Right forelimb (tissue), 1 donor: ENCODE data around the gene CYB561.
"Not testable (repeated sequence)": the region's sequence is repeated elsewhere in the genome, so short reads cannot be mapped to it uniquely, and the experiment has no call there.

Experiments used
- DNase-seq: peaks from one replicate; pipeline ENCODE4 v3.0.0-alpha.2; 2018

Gene CYB561

DNA sequence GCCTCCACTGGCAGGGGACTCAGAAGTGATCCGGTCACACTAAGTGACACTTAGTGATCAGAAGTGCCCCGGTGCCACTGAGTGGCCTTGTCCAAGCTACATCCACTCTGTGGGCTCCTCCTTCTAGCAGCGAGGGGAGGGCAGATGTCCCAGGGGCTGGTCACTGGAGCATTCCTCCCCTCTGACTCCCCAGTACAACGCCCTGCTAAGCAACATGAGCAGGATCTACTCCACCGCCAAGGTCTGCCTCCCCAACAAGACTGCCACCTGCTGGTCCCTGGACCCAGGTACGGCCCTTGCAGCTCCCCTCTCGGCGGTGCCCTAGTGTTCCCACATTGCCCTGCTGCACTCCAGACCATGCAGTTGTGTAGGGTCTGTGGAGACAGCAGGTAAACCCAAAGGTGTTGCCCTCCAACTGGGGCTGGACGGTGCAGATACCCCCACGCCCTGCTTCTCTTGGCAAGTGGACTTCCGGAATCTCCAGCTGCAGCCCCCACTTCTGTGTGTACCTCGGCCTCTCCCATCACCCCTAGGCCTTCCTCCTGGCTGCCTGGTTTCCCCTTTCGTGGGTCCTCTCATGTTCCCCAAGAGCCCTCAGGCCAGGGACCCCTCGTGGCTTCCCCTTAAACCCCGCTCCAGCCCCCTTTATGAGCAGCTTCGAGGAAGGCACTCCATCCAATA is 32.8 kb upstream of the CYB561 start:
- peak; percentile 69 for DNase-seq

DNA sequence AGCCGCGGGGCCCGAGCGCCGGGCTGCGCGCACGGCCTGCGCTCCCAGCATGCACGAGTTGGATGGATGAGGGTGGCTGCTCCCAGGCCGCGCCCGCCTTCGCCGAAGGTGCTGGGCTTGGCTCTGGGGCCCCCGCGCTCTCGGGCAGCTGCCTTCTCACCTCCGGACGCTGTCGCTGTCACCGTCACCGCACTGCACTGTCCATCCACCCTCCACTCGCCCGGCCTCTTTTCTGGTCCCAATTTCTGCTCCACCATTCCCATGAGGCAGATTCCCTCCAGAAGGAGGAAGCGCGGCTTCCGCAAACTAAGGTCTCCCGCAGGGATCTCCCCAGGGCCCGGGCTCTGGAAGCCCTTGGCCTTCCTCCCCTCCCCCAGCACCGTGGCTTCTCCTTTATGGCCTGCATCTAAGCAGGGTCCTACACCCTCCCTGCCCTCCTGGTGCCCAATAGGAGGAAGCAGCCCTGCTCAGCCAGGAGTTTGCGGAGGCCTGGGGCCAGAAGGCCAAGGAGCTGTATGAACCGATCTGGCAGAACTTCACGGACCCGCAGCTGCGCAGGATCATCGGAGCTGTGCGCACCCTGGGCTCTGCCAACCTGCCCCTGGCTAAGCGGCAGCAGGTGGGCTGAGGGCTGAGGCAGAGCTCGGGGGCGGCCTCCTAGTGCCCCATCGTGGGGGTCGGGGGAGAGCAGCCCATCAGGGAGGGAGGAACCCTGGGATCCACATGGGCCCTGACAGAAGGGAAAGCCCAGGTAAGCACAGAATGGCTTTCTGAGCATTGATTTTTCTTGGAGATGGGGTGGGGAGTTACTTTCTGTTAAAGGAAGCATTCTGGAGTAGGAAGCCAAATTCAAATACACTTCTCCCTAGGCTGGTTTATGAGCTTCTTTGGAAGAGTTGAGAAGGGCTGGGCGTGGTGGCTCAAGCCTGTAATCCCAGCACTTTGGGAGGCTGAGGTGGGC is 31.7 kb upstream of the CYB561 start:
- no peak for DNase-seq

DNA sequence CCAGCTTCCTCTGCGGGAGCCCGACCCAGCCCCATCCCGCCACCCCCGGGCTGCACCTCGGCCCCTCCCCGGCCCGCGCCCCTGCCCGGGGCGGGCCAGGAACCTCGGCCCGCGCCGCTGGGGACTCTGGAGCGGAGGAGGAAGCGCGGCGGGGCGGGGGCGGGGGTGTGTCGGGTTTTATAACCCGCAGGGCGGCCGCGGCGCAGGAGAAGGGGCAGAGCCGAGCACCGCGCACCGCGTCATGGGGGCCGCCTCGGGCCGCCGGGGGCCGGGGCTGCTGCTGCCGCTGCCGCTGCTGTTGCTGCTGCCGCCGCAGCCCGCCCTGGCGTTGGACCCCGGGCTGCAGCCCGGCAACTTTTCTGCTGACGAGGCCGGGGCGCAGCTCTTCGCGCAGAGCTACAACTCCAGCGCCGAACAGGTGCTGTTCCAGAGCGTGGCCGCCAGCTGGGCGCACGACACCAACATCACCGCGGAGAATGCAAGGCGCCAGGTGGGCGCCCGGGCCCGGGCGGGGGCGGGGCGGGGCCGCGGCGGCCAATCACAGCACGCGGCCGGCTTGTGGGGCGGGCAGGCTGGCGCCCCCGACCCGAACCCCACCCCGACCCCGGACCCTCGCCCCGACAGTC is 30.9 kb upstream of the CYB561 start, which contains the start of gene ACE:
Gene ACE (plus strand): TSS at position 208 of the 626 bp plus-strand sequence. CDS start 34 bp downstream, at position 242.
- DNase-seq: no peak

DNA sequence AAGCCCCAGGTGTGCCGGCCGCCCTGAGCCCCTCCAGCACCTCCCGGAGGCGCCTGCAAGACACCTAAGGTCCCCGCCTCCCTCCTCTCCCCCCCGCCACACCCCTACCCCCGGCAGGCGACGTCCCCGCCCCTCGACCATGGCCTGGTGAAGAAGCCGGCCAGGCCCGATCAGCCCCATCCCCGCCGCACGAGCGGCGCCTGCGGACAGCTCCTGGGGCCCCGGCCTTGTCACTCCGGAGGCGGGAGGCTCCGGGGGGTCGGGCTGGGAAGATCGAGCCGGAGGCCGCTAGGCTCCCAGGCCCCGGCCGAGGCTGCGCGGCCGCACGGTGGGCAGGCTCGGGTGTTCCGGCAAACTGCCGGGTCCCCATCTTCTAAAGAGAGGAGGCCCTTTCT is 30.4 kb upstream of the CYB561 start:
- no peak for DNase-seq

DNA sequence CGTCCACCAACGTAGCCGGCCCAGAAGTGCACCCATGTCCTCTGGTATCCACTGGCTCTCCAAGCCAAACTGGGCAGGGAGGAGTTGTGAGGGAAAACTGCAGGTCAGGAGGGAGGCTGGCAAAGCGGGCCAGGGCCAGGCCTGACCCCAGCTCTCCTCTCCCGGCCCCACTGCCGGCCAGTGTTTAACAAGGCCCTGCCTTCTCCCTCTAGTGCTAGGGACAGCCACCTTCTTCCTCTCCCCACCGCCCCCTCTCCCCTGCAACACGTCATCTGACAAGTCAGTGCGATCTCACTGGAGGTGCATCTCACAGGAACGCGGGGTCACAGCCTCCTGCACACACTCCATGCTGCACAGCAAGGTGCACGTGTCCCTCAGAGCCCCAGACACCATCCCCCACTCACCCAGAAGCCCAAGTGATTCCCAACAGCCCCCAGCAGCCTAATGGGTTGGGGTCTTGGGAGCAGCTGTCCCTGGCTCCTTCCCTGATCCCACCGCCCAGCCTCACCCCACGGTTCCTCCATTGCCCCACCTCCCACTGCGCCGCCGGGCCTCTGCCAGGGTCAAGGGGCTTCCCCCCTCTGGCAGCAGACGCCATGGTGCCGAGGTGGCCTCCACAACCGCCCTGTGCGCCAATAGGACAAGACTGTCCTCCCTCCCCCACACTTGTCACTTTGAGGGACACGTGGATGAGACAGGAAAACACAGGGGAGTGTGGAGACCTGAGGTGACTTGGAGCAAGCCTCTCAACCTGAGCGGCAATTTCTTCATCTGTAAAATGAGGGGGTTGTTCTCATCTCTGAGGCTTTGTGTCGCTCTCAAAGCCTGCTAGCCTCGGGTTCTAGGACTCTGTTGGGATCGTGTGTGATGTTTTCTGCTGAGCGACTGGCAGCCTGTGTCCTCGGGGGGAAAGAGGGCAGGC is 29.6 kb upstream of the CYB561 start:
- no peak for DNase-seq

DNA sequence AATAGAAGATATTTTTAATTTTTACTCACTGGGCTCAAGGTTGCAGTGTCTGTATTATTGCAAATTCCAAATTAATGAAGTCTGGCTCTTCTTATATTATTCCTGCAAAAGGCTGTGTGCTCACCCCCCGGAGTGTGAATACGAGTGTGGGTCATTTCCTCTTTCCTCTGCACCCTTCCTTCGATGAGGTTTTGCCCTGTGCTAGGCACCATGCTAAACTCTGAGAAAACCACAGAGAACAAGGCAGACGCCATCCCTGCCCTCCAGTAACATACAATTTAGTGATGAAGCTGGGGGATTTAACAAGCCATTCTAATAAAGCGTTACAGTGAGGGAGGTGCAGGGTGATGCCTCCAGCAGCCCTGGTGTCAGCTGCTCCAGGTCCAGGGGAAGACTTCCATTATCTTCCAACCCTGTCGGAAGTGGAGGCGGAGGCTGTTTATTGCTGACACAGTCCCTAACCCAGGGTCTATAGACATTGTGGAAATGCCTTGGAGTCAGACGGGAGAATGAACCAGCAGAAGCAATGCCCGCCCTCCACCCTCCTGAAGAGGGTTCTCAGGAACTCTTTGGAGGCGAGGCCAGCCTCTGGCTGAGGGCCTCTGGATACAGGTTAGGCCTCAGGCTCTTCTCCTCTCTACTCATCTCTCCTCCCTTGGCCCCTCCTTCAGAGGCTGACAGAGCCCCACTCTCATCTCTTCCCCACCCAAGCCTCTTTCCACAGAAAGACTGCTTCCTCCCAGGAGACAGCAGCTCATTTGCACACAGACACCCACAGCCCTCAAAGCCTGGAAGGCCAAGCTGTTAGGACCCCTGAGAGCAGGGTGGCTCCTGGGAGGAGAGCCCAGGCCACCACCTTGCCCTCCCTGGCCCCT is 28.7 kb upstream of the CYB561 start:
- DNase-seq: no peak

DNA sequence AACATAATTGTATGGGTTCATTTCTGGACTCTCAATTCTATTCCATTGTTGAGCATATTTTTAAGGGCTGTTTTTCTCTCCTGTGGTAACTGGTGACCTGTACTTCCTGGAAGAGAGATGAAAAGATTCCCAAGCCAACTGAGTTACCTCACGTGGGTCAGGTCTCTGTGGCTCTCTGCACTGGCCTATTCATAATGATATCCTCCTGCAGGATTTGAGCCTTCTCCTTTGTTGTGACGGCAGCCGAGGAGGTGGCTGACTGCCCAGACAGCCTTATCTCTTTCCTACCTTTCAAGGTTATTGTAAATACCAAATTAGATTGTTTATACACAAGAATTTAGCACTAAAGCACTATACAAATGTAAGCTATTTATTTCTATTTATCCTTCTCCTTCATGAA is 28.1 kb upstream of the CYB561 start:
- DNase-seq: no peak

DNA sequence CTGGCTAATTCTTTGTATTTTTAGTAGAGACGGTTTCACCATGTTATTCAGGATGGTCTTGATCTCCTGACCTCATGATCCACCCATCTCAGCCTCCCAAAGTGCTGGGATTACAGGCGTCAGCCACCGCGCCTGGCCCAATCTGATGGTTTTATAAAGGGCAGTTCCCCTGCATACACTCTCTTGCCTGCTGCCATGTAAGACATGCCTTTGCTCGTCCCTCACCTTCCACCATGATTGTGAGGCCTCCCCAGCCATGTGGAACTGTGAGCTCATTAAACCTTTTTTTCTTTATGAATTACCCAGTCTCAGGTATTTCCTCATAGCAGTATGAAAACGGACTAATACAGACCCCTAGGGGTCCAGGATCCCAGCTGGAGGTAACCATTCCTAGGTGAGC is 22.0 kb upstream of the CYB561 start:
- DNase-seq: not testable (repeated sequence)

DNA sequence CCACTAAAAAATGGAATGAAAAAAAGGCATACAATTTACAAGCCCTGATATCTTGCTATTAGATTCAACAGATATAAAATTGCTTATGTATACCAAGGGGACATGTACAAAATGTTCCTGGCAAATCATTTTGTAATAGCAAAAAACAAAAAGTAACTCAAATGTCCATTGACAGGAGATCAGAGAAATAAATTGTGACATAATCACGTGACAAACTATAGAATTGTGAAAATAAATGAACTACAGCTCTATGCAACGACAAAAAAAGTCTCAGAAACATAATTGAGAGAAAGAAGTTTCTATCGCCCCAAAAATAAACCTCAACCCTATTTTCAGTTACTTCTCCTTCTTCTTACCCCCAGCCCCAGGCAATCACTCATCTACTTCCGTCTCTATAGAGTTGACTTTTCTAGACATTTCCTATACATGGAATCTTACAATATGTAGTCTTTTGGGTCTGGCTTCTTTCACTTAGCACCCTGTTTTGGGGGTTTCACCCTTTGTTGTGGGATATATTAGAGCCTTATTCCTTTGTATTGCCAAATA is 18.7 kb upstream of the CYB561 start:
- DNase-seq: no peak

DNA sequence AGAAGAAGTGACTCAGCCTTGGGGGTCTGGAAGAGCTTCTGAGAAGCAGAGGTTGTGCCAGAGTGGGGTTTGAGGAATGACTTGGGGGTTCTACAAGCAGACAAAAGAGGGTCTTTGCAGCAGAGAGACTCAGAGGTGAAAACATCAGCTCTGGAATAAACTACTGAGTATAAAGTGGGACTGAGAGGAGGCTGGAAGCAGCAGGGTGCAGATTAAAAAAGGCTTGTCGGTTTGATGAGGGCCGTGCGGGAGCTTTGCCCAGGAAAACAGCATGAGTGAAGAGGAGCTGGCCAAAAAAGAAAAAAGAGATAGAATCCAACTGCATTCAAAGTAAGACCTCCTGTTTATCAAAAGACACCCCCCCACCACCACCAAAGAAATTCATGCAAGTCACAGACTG is 17.7 kb upstream of the CYB561 start:
- no peak for DNase-seq

DNA sequence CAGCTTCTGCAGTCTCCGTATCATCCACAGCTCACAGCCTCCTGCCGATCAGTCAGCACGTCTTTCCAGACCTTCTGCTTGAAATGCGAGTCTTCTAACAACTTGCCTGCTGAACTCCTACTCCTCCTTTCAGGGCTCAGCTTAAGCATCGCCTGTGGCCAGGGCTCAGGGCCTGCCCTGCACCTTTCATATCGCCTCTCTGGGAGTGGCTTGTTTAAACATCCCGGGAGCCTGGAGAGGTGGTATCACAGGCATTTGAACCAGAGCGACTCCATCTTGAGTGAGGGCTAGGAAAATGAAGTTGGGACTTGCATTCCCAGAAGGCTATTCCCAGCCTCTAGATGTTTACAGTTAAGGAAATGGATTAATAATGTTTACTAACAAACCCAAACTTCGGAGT is 13.9 kb upstream of the CYB561 start:
- DNase-seq: no peak

DNA sequence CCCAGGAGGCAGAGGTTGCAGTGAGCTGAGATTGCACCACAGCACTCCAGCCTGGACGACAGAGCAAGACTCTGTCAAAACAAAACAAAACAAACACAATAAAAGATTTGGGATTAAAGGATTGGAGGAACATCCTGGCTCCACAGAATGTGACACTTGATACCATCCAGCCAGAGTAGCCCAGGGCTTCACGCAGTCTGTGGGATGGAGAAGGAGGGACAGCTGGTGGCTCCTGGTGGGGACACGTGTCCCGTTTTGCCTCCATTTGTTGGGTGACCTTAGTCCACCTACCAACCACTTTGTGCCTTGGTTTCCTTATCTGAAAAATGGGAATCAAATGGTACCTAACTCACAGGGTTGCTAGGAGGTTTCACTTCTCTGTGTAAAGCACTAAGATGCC is 12.4 kb upstream of the CYB561 start:
- DNase-seq: no peak

DNA sequence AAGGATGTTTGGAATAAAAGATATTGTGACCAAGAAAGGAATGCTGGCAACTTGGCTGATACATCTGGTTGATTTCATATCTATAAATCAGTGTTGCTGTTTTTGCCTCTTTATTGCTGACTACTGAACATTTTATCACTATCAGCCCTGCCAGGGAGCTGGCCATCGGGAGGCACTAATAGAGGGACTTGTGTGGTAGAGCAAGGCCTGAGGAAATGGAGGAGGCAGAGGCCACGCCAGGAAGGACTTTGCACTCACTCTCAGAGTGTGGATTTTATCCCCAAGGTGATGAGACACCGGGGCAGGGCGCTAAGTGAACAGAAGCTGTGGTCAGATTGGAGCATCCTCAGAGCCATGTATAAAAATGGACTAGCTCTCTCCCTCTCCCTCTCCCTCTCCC is 9.3 kb upstream of the CYB561 start:
- DNase-seq: no peak

DNA sequence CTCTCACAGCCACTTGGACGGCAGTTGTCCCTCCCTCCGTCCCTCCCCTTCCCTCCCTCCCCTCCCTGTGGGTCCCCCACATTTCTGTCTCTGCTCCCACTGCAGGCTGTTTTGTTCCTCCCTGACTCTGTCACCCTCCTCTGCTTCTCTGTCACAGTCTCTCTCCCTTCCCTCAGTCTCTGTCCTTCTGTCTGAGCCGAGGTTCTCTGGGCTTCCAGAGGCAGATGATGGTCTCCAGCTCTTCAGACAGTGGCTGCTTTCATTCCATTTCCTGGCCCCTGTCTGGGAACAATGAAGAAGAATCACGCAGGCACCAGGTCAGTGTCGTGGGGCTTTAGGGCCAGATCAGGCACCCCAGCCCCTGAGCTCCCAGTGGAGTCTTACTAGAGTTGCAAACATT is 8.8 kb upstream of the CYB561 start:
- DNase-seq: no peak

DNA sequence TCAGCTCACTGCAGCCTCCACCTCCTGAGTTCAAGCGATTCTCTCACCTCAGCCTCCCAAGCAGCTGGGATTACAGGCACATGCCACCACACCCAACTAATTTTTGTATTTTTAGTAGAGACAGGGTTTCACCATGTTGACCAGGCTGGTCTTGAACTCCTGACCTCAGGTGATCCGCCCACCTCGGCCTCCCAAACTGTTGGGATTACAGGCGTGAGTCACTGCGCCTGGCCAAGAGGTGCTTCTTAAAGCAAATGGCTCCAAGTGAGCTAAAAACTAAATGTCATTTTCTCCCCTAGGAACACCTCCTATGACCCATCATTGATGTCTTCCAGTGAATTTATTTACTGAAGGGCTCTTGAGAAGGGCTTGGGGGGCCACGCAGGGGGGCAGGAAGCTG is 8.3 kb upstream of the CYB561 start:
- DNase-seq: not testable (repeated sequence)

DNA sequence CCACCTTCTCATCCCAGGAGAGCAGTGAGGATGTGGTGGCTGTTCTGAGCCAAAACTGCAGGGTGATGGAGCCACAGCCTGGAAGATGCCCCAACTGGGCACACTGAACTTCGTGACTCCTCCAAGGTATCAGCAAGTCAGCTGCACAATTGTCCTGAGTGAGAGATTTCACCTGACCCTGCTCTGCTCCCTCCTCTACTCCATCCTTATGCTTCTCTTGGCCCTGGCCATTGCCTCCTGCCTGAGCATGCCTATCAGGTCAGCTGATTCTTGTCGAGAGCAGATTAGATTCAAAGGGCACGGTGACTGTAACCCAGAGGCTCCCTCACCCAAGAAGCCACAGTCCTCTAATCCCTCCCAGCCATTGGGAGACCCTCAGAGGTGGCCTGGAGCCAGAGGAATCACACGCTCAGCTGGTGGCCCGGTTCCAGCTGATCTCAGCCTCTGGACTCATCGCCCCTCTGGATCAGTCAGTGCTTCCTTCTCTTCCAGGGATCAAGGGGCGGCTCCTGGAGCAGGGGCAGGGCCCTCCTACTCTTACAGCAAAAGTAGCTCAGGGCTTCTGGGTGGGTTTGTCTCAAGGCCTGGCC is 7.0 kb upstream of the CYB561 start:
- peak; percentile 26 for DNase-seq

DNA sequence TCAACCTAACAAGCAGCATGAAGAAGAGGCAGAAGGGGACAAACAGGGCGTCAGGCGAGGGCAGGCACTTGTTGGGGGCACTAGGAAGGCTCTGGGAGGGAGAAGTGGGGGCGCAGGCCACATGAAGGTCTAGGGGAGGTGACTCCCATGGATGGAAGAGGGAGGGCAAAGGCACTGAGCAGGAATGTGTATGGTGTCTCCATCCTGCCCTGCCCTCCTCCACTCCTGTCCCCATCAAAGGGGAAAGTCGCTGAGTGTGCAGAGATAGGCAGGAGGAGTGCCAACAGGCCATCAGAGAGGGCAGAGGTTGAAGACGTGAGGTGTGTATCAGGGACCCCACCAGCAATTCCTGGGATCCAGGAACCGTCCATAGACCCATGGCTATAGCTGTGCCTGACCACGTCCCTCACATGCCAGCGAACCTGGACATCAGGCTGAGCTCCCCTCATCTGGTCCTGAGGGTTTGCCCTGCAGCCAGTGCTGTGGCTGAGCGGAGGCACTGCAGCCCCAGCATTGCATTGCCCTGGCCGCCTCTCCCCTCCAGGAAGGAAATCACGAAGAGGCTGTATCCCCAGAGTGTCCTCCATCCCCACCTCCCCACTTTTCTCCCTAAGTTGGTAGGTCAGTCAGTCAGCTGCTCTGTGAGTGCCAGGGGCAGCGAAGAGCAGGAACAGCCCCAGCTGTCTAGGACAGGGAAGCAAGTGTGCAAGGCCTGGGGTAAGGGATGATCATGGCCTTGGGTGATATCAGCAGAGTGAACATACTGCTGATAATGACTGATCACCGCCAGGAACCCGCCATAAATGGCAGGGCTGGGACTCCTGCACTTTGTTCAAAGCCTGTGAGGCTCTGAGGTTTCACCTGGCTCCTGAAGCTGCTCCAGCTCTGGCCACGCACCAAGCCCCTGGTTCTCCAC is 6.2 kb upstream of the CYB561 start:
- DNase-seq: peak; percentile 28

DNA sequence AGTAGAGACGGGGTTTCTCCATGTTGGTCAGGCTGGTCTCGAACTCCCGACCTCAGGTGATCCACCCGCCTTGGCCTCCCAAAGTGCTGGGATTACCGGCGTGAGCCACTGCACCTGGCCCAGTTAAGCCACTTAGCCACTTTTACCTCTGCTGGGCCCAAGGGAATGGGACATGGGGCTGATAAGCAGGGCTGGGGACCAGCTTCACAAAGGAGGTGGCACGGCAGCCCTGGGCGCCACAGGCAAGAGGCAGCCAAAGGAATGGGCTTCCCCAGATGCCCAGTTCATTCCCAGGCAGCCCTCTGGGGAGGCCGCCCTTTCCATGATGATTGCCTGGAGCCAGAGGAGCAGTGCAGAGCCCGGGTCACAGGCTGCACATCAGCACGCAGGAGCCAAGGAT is 5.0 kb upstream of the CYB561 start:
- DNase-seq: peak; percentile 19

DNA sequence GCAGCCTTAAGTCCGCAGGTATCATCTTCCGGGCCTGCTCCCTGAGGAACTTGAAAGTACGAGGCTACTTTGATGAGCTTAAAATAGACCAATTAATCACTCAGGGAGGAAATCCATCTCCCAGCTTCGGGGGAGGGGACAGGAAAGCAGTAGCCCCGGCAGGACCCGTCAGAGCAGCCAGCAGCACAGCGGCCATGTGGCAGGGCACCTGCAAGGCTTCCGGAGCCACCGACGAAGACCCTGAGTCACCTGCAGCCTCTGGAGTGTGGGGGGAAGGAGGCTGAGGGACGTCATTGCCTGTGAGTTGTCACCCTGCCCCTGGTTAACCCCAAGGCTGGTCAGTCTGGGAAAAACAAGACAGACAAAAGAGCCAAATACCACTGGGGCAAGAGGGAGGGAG is 4.4 kb upstream of the CYB561 start:
- DNase-seq: peak; percentile 40

DNA sequence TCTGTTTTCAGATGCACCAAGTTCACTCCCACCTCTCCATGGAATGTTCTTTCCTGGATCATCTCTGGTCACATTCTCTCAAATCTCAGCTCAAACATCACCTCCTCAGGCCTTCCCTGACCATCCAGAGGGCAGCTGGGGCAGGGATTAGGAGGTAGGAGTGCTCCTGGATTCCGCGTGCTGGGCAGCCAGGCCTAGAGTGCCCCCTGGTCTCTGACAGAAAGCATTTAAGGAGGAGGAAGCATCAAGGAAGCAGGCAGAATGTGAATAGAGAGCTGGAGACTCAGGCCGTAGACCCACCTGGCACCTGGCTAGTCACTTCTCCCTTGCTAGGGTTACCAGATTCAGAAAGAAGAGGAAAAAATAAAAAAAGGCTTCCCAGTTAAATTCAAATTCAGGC is 2.5 kb upstream of the CYB561 start:
- peak; percentile 31 for DNase-seq
